ENCODE data around the gene MTMR2. TPM values are rescaled to one million over a fixed set of nuclear protein-coding genes. Genes with fewer than 3 reads are reported as not detected.

Gene MTMR2
- total RNA-seq, 1 experiment from 2014 or later: 59.0 TPM

- H2BK20ac ChIP-seq (ENCODE audit: low read depth, low read length, poor library complexity, severe bottlenecking): no peak overlapping the region
- H4K5ac ChIP-seq (ENCODE audit: insufficient read length, low read depth, low read length): no peak overlapping the region
- no peak overlapping the region for H2BK15ac ChIP-seq (ENCODE audit: low read depth, low read length)
- H3K18ac ChIP-seq (ENCODE audit: insufficient read length, low read depth, low read length): no peak overlapping the region
- H3K56ac ChIP-seq (ENCODE audit: insufficient read length, low read depth, low read length): no peak overlapping the region
- no peaks in the 10 kb centered on the region for H3K9me3 Mint-ChIP-seq
- no peaks in the 10 kb centered on the region for H3K23me2 ChIP-seq (ENCODE audit: insufficient read length, low read depth, low read length, poor library complexity, severe bottlenecking)
- H3K9me3 ChIP-seq (ENCODE audit: control insufficient read depth, low read depth, low read length): no peaks in the 10 kb centered on the region
- H3K4me2 ChIP-seq (ENCODE audit: insufficient read depth, insufficient read length, low read length): no peak overlapping the region
- no peaks in the 10 kb centered on the region for H3K4me1 Mint-ChIP-seq
- H3K36me3 Mint-ChIP-seq (ENCODE audit: insufficient read depth in 1 of 3, low read depth in 3 of 3): peaks cover 6 to 15% (median 15%) of the 10 kb centered on the region in 3 experiments; a peak in 6 of 7 replicates
- H2BK5ac ChIP-seq (ENCODE audit: insufficient read length, low read length): no peak overlapping the region
- H2BK120ac ChIP-seq (ENCODE audit: low read depth, low read length, poor library complexity, severe bottlenecking): no peak overlapping the region
- no peak overlapping the region for H2BK12ac ChIP-seq (ENCODE audit: insufficient read length, low read depth, low read length)
- H3K14ac ChIP-seq (ENCODE audit: insufficient read depth, low read length): no peak overlapping the region
- H2AFZ ChIP-seq (ENCODE audit: low read length): no peak overlapping the region
- H3K4me1 ChIP-seq (ENCODE audit: insufficient read depth, low read length): no peaks in the 10 kb centered on the region
- H4K20me1 ChIP-seq (ENCODE audit: control insufficient read depth, insufficient read depth, insufficient read length): no peaks in the 10 kb centered on the region
- H3T11ph ChIP-seq (ENCODE audit: low read length): no peak overlapping the region
- H4K91ac ChIP-seq (ENCODE audit: insufficient read length, low read depth, low read length): no peak overlapping the region
- no peaks in the 10 kb centered on the region for H3K27me3 ChIP-seq (ENCODE audit: insufficient read depth, low read length)
- H3K23ac ChIP-seq (ENCODE audit: insufficient read length, low read depth, low read length): no peak overlapping the region
- H3K27ac Mint-ChIP-seq: no peak overlapping the region
- H2AK5ac ChIP-seq (ENCODE audit: insufficient read length, low read length): no peak overlapping the region
- WGBS (ENCODE audit: extremely low coverage, insufficient read length, low lambda C conversion rate): no CpG with 5 or more reads among the region's 2 CpGs
- TF ChIP-seq CTCF (conservative IDR thresholded peaks at IDR 0.05): no peak
- H3K4ac ChIP-seq (ENCODE audit: low read depth, low read length): no peak overlapping the region
- H3K9ac ChIP-seq (ENCODE audit: extremely low read depth, insufficient read length, low read length): no peak overlapping the region
- no peaks in the 10 kb centered on the region for H3K27me3 Mint-ChIP-seq (ENCODE audit: low read depth)
- no peaks in the 10 kb centered on the region for H3K79me2 ChIP-seq (ENCODE audit: insufficient read depth, low read length)
- no peaks in the 10 kb centered on the region for H3K79me1 ChIP-seq (ENCODE audit: insufficient read depth, low read depth, low read length, poor library complexity, severe bottlenecking)
- no peak overlapping the region for H3K27ac ChIP-seq (ENCODE audit: insufficient read length, low read depth, low read length)
- H3K4me3 Mint-ChIP-seq: no peak overlapping the region
- no peak overlapping the region for H4K8ac ChIP-seq (replicated peaks; ENCODE audit: insufficient read length, low read depth, low read length)
- no peak for DNase-seq
Observed at GRCh38 chr11:95884802-95885201, 39.1 kb downstream of the MTMR2 start.

Measured in H9 (cell line).